IPS DF 6.9 (cell line): Measurements from ENCODE around the gene ZNFX1.

Source experiments
- DNase-seq: peaks from one replicate; pipeline ENCODE4 v3.0.0-alpha.2; 2013; ENCODE audit warnings: low read depth, low spot score
- H3K27ac ChIP-seq: one replicate; pipeline ENCODE4 v1.5.1; 2013; ENCODE audit warnings: low read length, control low read depth
- H3K27me3 ChIP-seq: 2 replicates; pipeline ENCODE4 v1.6.1; 2013; ENCODE audit warnings: mild to moderate bottlenecking, low read length; ENCODE audit not compliant: control insufficient read depth, insufficient read depth
- H3K36me3 ChIP-seq: 2 replicates; pipeline ENCODE4 v1.6.1; 2013; ENCODE audit warnings: low read length; ENCODE audit not compliant: control insufficient read depth, insufficient read depth
- H3K4me1 ChIP-seq: 2 replicates; pipeline ENCODE4 v1.6.1; 2013; ENCODE audit warnings: low read length; ENCODE audit not compliant: control insufficient read depth, insufficient read depth
- H3K4me3 ChIP-seq: 2 replicates; pipeline ENCODE4 v1.5.1; 2013; ENCODE audit warnings: mild to moderate bottlenecking, low read length
- H3K9me3 ChIP-seq: 2 replicates; pipeline ENCODE4 v1.6.1; 2013; ENCODE audit warnings: low read length, inconsistent platforms; ENCODE audit not compliant: control insufficient read depth, insufficient read depth
- WGBS: extraction: QIAGEN DNeasy Blood & Tissue Kit; methylation state at CpG from one replicate; pipeline ENCODE4 v1.1.7; 2013; ENCODE audit warnings: mixed read lengths, missing lambda C conversion rate; ENCODE audit not compliant: insufficient read length, insufficient coverage; 5-methylcytosine and 5-hydroxymethylcytosine counted together

ZNFX1 gene

GRCh38 chr20:49278818-49279676, 1.2 kb upstream of the ZNFX1 start:
- DNase-seq, result no peak
- peaks cover 2% of the 10 kb centered on the region; the same call in 1 of the 2 replicates for H3K4me1 ChIP-seq
- no CpG with 5 or more reads among the region's 33 CpGs for WGBS
- H3K27me3 ChIP-seq, result no peaks in the 10 kb centered on the region
- H3K9me3 ChIP-seq, result no peaks in the 10 kb centered on the region
- no peak overlapping the region for H3K27ac ChIP-seq
- peaks cover 48% of the 10 kb centered on the region for H3K36me3 ChIP-seq
- H3K4me3 ChIP-seq, result peak overlapping the region; percentile 72

GRCh38 chr20:49277786-49278035, 146 bp downstream of the ZNFX1 start:
- Histone ChIP-seq H3K4me3 (peak overlapping the region; percentile 72), H3K27ac (no peak overlapping the region), H3K4me1 (peaks cover 2% of the 10 kb centered on the region; the same call in 1 of the 2 replicates), H3K9me3 (no peaks in the 10 kb centered on the region), H3K36me3 (peaks cover 35% of the 10 kb centered on the region), H3K27me3 (no peaks in the 10 kb centered on the region)
- no CpG with 5 or more reads among the region's 22 CpGs for WGBS
- DNase-seq, result no peak

GRCh38 chr20:49276961-49277785, 684 bp downstream of the ZNFX1 start:
- Histone ChIP-seq H3K27me3 (no peaks in the 10 kb centered on the region), H3K4me1 (no peaks in the 10 kb centered on the region), H3K27ac (no peak overlapping the region), H3K4me3 (peak overlapping the region; percentile 72), H3K9me3 (no peaks in the 10 kb centered on the region), H3K36me3 (peaks cover 29% of the 10 kb centered on the region)
- 100% methylated on average over 1 of the region's 31 CpGs for WGBS
- DNase-seq, result no peak

- H3K36me3 ChIP-seq, result peaks cover 25% of the 10 kb centered on the region; the same call in 1 of the 2 replicates
- no peak for DNase-seq
Measured at GRCh38 chr20:49276161-49276960, 1.5 kb downstream of the ZNFX1 start.

GRCh38 chr20:49275636-49276035, 2.2 kb downstream of the ZNFX1 start:
- DNase-seq, result no peak
- Histone ChIP-seq H3K27me3 (no peaks in the 10 kb centered on the region), H3K36me3 (peaks cover 22% of the 10 kb centered on the region; the same call in 1 of the 2 replicates), H3K4me1 (no peaks in the 10 kb centered on the region), H3K4me3 (no peak overlapping the region), H3K9me3 (no peaks in the 10 kb centered on the region), H3K27ac (no peak overlapping the region)
- no CpG with 5 or more reads among the region's 2 CpGs for WGBS

More at GRCh38 chr20:49276161-49276960, 1.5 kb downstream of the ZNFX1 start:
- no peaks in the 10 kb centered on the region for H3K9me3 ChIP-seq
- no peak overlapping the region for H3K27ac ChIP-seq
- no peak overlapping the region for H3K4me3 ChIP-seq
- no CpG with 5 or more reads among the region's 3 CpGs for WGBS
- H3K27me3 ChIP-seq, result no peaks in the 10 kb centered on the region
- no peaks in the 10 kb centered on the region for H3K4me1 ChIP-seq

- DNase-seq, result no peak
- no peaks in the 10 kb centered on the region for H3K4me1 ChIP-seq
- H3K9me3 ChIP-seq, result no peaks in the 10 kb centered on the region
- no CpG with 5 or more reads among the region's 4 CpGs for WGBS
- H3K4me3 ChIP-seq, result no peak overlapping the region
- no peak overlapping the region for H3K27ac ChIP-seq
- H3K36me3 ChIP-seq, result peaks cover 18% of the 10 kb centered on the region; the same call in 1 of the 2 replicates
- no peaks in the 10 kb centered on the region for H3K27me3 ChIP-seq
Measured at GRCh38 chr20:49275216-49275615, 2.6 kb downstream of the ZNFX1 start.

- H3K4me3 ChIP-seq, result no peak overlapping the region
- no peaks in the 10 kb centered on the region for H3K27me3 ChIP-seq
- no peak for DNase-seq
- no CpG with 5 or more reads among the region's 8 CpGs for WGBS
- no peak overlapping the region for H3K27ac ChIP-seq
- H3K9me3 ChIP-seq, result no peaks in the 10 kb centered on the region
- H3K36me3 ChIP-seq, result peaks cover 6% of the 10 kb centered on the region; the same call in 1 of the 2 replicates
- H3K4me1 ChIP-seq, result no peaks in the 10 kb centered on the region
Measured at GRCh38 chr20:49273696-49274277, 4.1 kb downstream of the ZNFX1 start.

GRCh38 chr20:49272654-49273053, 5.2 kb downstream of the ZNFX1 start:
- WGBS, result no CpG with 5 or more reads among the region's 1 CpG
- Histone ChIP-seq H3K27ac (no peak overlapping the region), H3K4me1 (no peaks in the 10 kb centered on the region), H3K36me3 (peaks cover 6% of the 10 kb centered on the region; the same call in 1 of the 2 replicates), H3K27me3 (no peaks in the 10 kb centered on the region), H3K4me3 (no peak overlapping the region), H3K9me3 (no peaks in the 10 kb centered on the region)
- DNase-seq, result no peak

- Histone ChIP-seq H3K9me3 (no peaks in the 10 kb centered on the region), H3K4me1 (no peaks in the 10 kb centered on the region), H3K4me3 (no peak overlapping the region), H3K27ac (no peak overlapping the region), H3K36me3 (peaks cover 6% of the 10 kb centered on the region; the same call in 1 of the 2 replicates), H3K27me3 (no peaks in the 10 kb centered on the region)
- no CpG with 5 or more reads among the region's 5 CpGs for WGBS
- DNase-seq, result no peak
Measured at GRCh38 chr20:49270736-49271135, 7.1 kb downstream of the ZNFX1 start.

- Histone ChIP-seq H3K4me3 (no peak overlapping the region), H3K36me3 (peaks cover 6% of the 10 kb centered on the region; the same call in 1 of the 2 replicates), H3K27me3 (no peaks in the 10 kb centered on the region), H3K9me3 (no peaks in the 10 kb centered on the region), H3K27ac (no peak overlapping the region), H3K4me1 (no peaks in the 10 kb centered on the region)
- WGBS, result no CpG with 5 or more reads among the region's 7 CpGs
- DNase-seq, result no peak
Measured at GRCh38 chr20:49270177-49270576, 7.7 kb downstream of the ZNFX1 start.
